GM12801 (cell line): ENCODE results near the gene BICRAL.

ENCODE experiments used
- CTCF ChIP-seq: IDR thresholded peaks from one replicate; pipeline ENCODE4 v1.5.1; 2011; ENCODE audit warnings: control low read depth; ENCODE audit not compliant: insufficient read length; ENCODE audit errors: extremely low read depth

BICRAL gene

DNA sequence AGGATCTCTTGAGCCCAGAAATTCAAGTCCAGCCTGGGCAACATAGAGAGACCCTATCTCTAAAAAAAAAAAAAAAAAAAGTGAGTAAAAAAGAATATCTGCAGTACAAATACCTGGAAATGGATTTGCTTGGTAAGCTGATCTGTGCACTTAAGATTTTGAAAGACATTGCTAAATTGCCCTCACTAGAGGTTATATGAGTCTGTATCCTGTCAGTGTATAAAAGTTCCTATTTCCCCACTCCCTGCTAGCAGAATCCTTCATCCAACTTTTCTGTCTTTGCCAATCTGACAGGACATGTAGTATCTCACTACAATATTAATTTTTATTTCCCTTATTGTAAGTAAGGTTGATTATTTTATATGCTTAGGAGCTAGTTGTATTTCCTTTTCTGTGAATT lies 36.1 kb downstream of the BICRAL start:
- TF ChIP-seq CTCF: no peak

GRCh38 chr6:42818416-42818815 lies 36.6 kb downstream of the BICRAL start:
- TF ChIP-seq CTCF: no peak

DNA sequence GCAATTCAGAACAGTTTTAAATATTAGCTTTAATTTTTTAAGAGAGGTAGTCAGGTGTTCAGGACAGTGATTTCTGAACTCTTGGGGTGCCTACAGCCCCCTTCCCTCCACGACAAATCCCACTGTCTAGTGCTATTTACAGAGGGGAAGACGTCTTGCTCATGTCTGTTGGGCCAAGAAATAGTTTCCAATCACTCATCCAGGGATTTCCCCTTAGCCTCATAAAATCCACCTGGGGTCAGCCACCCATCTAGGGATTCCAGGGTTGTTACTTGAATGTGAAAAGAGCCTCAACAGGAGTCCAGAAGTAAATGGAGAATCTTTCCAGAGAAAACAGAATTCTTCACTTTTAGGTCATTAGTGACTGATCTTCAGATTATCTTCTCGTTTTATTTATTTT lies 37.0 kb downstream of the BICRAL start:
- no peak for TF ChIP-seq CTCF

DNA sequence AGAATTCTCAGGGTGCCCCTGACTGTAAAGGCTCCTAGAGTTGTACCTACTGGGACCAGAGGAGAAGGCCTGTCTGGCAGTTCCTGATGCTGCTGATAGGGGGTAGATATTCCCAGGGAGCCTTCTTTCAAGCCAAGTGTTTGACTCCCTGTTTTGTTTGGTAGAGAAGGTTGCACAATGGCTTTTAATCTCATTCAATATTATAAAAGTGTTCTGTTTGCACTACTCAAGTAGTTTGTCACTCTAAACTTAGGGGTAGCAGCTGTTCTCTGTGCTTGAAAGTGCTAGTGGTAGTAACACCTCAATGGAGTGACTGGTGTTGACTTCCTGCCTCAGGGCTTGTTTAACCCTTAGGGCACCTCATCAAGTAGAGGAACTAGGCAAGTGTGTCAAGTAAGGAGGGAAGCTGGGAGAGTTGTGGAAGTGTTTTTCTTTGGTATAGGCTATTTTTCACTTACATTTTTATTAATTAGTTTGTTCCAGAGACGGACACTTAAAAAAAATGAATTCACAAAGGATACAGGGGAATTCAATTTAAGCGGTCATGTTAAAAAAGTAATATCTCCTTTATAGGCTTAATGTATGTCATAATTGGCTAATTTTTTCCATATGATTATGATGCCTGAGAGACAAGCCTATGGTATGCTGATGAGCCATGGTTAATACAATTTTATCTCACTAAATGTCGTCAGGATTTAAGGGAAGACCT lies 38.1 kb downstream of the BICRAL start:
- no peak for TF ChIP-seq CTCF

- TF ChIP-seq CTCF: no peak
Measured at GRCh38 chr6:42820512-42821340, 38.9 kb downstream of the BICRAL start.

- TF ChIP-seq CTCF: no peak
Measured at GRCh38 chr6:42821341-42821668, 39.5 kb downstream of the BICRAL start.

DNA sequence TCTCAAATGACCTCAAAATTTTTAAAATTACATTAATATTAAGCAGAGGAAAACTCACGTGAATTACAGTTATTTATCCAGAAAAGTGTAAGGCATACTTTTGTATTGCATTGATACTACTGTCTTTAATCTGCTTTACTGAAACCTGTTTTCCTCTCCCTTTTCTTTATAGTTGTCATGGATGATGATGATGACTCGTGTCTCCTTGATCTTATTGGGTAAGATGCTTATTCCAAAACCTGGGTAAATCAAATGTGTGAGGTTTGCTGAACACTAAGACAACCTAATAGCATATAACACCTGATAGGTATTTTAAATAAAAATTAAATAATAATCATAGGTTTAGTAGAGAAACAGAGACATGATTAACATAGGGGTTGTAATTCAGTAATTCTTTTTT lies 40.0 kb downstream of the BICRAL start:
- TF ChIP-seq CTCF: no peak
